ENCODE measurements around the gene ENAM. TPM values are rescaled to one million over a fixed set of nuclear protein-coding genes. Genes with fewer than 3 reads are reported as not detected.
A peak's percentile ranks its signal among the peaks of the same experiment; 100 is the strongest.
"Not testable (repeated sequence)": the region's sequence is repeated elsewhere in the genome, so short reads cannot be mapped to it uniquely, and the experiment has no call there.

The ENAM gene
- total RNA-seq, 2 experiments from 2014 or later, result not detected

- H3K27ac Mint-ChIP-seq, result no peak overlapping the region
- H3K27me3 Mint-ChIP-seq (ENCODE audit: low read depth), result peaks cover 7% of the 10 kb centered on the region
- DNase-seq, result no peak
- peaks cover 2% of the 10 kb centered on the region for H3K4me1 Mint-ChIP-seq (ENCODE audit: low read depth)
- intact Hi-C loops (cut with micrococcal nuclease), result no loop called here
- H3K9me3 Mint-ChIP-seq, result no peaks in the 10 kb centered on the region
- H3K36me3 Mint-ChIP-seq (ENCODE audit: low read depth), result no peaks in the 10 kb centered on the region
- CTCF ChIA-PET, result no interaction called here
- no peak overlapping the region for H3K4me3 Mint-ChIP-seq
Measured at GRCh38 chr4:70634482-70634881, 5.9 kb downstream of the ENAM start.

DNA sequence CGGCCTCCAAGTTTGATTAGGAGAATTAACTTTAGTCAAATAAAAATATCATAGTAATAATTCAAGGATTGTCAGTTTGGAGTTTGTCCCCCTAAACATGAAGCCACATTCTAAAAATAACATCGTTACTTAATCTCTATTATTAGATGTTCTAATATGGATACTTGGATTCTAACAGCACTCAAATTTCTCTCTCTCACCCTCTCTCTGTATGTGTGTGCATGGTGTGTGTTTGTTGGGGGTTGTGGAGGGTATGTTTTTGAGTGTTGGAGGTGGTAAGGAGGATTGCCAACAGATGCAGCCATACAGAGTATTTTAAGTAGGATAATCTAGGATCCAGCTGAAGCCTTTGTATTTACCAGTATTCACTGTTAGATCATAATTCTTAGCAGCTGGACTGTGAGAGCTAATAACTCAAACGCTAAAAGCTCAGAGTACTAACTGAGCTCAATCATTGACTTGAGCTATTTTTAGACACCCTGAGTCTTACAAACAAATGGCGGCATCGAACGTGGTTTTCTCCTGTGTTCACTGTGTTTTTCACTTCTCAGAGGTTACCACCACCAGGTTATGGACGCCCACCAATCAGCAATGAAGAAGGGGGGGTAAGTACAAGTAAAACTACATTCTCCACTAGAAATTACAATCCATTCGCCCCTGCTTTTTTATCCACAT is 8.8 kb downstream of the ENAM start:
- peaks cover 4% of the 10 kb centered on the region for H3K27me3 Mint-ChIP-seq (ENCODE audit: low read depth)

GRCh38 chr4:70640192-70640591 is 11.6 kb downstream of the ENAM start:
- CTCF ChIA-PET, result no interaction called here

More for the DNA sequence above, 8.8 kb downstream of the ENAM start:
- intact Hi-C loops (cut with micrococcal nuclease), result no loop called here
- no peaks in the 10 kb centered on the region for H3K9me3 Mint-ChIP-seq
- DNase-seq, result no peak
- CTCF ChIA-PET, result interaction anchor here (1.2 kb wide), 1 partner anchor 50 kb away, joined by 3 read pairs; no protein-coding TSS in a partner anchor
- H3K4me3 Mint-ChIP-seq, result no peak overlapping the region
- no peaks in the 10 kb centered on the region for H3K36me3 Mint-ChIP-seq (ENCODE audit: low read depth)
- no peak overlapping the region for H3K27ac Mint-ChIP-seq
- H3K4me1 Mint-ChIP-seq (ENCODE audit: low read depth), result peaks cover 10% of the 10 kb centered on the region

GRCh38 chr4:70650741-70651140 is 22.2 kb downstream of the ENAM start:
- not testable (repeated sequence) for H3K36me3 Mint-ChIP-seq (ENCODE audit: low read depth); H3K4me1 Mint-ChIP-seq (ENCODE audit: low read depth); DNase-seq; H3K27me3 Mint-ChIP-seq (ENCODE audit: low read depth); H3K9me3 Mint-ChIP-seq; H3K4me3 Mint-ChIP-seq; H3K27ac Mint-ChIP-seq
- CTCF ChIA-PET, result interaction anchor here (0.8 to 1.7 kb wide), 2 partner anchors 9 to 360 kb away, joined by 5 read pairs; no protein-coding TSS in a partner anchor
- intact Hi-C loops (cut with micrococcal nuclease), result loop anchor here (10.0 kb wide), 1 partner anchor 904 kb away; no protein-coding TSS in a partner anchor

More at GRCh38 chr4:70640192-70640591, 11.6 kb downstream of the ENAM start:
- Mint-ChIP-seq H3K36me3 (ENCODE audit: low read depth) (no peaks in the 10 kb centered on the region), H3K4me1 (ENCODE audit: low read depth) (peaks cover 10% of the 10 kb centered on the region), H3K27ac (no peak overlapping the region), H3K27me3 (ENCODE audit: low read depth) (no peaks in the 10 kb centered on the region), H3K4me3 (no peak overlapping the region), H3K9me3 (no peaks in the 10 kb centered on the region)
- intact Hi-C loops (cut with micrococcal nuclease), result loop anchor here (1.0 kb wide), 1 partner anchor 11 kb away; no protein-coding TSS in a partner anchor
- DNase-seq, result no peak

- Mint-ChIP-seq H3K27ac (no peak overlapping the region), H3K36me3 (ENCODE audit: low read depth) (no peaks in the 10 kb centered on the region), H3K27me3 (ENCODE audit: low read depth) (peaks cover 1% of the 10 kb centered on the region), H3K4me3 (no peak overlapping the region), H3K4me1 (ENCODE audit: low read depth) (no peaks in the 10 kb centered on the region), H3K9me3 (no peaks in the 10 kb centered on the region)
- CTCF ChIA-PET, result interaction anchor here (0.6 to 1.7 kb wide), 25 partner anchors 12 to 1653 kb away, joined by 3 to 11 read pairs (median 4); partner anchors contain the start of genes MOB1B and UTP3
- intact Hi-C loops (cut with micrococcal nuclease), result loop anchor here (1.0 to 10.0 kb wide), 9 partner anchors 36 to 1651 kb away; partner anchors contain the start of gene UTP3
- DNase-seq, result peak; percentile 9
Measured at GRCh38 chr4:70651864-70652506, 23.4 kb downstream of the ENAM start.

- Mint-ChIP-seq H3K9me3 (no peaks in the 10 kb centered on the region), H3K4me3 (no peak overlapping the region), H3K36me3 (ENCODE audit: low read depth) (no peaks in the 10 kb centered on the region), H3K4me1 (ENCODE audit: low read depth) (no peaks in the 10 kb centered on the region), H3K27me3 (ENCODE audit: low read depth) (peaks cover 1% of the 10 kb centered on the region), H3K27ac (no peak overlapping the region)
- no peak for DNase-seq
- CTCF ChIA-PET, result no interaction called here
- intact Hi-C loops (cut with micrococcal nuclease), result loop anchor here (10.0 kb wide), 1 partner anchor 900 kb away; no protein-coding TSS in a partner anchor
Measured at GRCh38 chr4:70654605-70655011, 26.1 kb downstream of the ENAM start.

GRCh38 chr4:70657326-70657725 is 28.8 kb downstream of the ENAM start:
- H3K9me3 Mint-ChIP-seq, result no peaks in the 10 kb centered on the region
- no peak overlapping the region for H3K4me3 Mint-ChIP-seq
- H3K4me1 Mint-ChIP-seq (ENCODE audit: low read depth), result peaks cover 7% of the 10 kb centered on the region
- no peak for DNase-seq
- intact Hi-C loops (cut with micrococcal nuclease), result loop anchor here (10.0 kb wide), 1 partner anchor 897 kb away; no protein-coding TSS in a partner anchor
- no peaks in the 10 kb centered on the region for H3K27me3 Mint-ChIP-seq (ENCODE audit: low read depth)
- CTCF ChIA-PET, result interaction anchor here (1.5 kb wide), 1 partner anchor 527 kb away, joined by 3 read pairs; no protein-coding TSS in a partner anchor
- H3K36me3 Mint-ChIP-seq (ENCODE audit: low read depth), result no peaks in the 10 kb centered on the region
- H3K27ac Mint-ChIP-seq, result no peak overlapping the region

- Mint-ChIP-seq H3K27me3 (ENCODE audit: low read depth) (no peaks in the 10 kb centered on the region), H3K4me3 (no peak overlapping the region), H3K4me1 (ENCODE audit: low read depth) (peaks cover 7% of the 10 kb centered on the region), H3K27ac (no peak overlapping the region), H3K9me3 (no peaks in the 10 kb centered on the region), H3K36me3 (ENCODE audit: low read depth) (no peaks in the 10 kb centered on the region)
- CTCF ChIA-PET, result no interaction called here
- intact Hi-C loops (cut with micrococcal nuclease), result loop anchor here (10.0 kb wide), 1 partner anchor 896 kb away; no protein-coding TSS in a partner anchor
- DNase-seq, result no peak
Measured at GRCh38 chr4:70658418-70658817, 29.9 kb downstream of the ENAM start.

GRCh38 chr4:70660106-70660505 is 31.6 kb downstream of the ENAM start:
- intact Hi-C loops (cut with micrococcal nuclease), result no loop called here
- Mint-ChIP-seq H3K27ac (no peak overlapping the region), H3K4me3 (no peak overlapping the region), H3K27me3 (ENCODE audit: low read depth) (no peaks in the 10 kb centered on the region), H3K4me1 (ENCODE audit: low read depth) (peaks cover 7% of the 10 kb centered on the region), H3K36me3 (ENCODE audit: low read depth) (no peaks in the 10 kb centered on the region), H3K9me3 (no peaks in the 10 kb centered on the region)
- DNase-seq, result no peak
- CTCF ChIA-PET, result no interaction called here

- H3K27me3 Mint-ChIP-seq (ENCODE audit: low read depth); H3K27ac Mint-ChIP-seq; H3K4me1 Mint-ChIP-seq (ENCODE audit: low read depth); H3K4me3 Mint-ChIP-seq; H3K36me3 Mint-ChIP-seq (ENCODE audit: low read depth); H3K9me3 Mint-ChIP-seq; intact Hi-C loops (cut with micrococcal nuclease): not testable (repeated sequence)
- peak; percentile 24 for DNase-seq
- CTCF ChIA-PET, result interaction anchor here (0.7 kb wide), 1 partner anchor 78 kb away, joined by 3 read pairs; no protein-coding TSS in a partner anchor
Measured at GRCh38 chr4:70661309-70661922, 32.9 kb downstream of the ENAM start.

DNA sequence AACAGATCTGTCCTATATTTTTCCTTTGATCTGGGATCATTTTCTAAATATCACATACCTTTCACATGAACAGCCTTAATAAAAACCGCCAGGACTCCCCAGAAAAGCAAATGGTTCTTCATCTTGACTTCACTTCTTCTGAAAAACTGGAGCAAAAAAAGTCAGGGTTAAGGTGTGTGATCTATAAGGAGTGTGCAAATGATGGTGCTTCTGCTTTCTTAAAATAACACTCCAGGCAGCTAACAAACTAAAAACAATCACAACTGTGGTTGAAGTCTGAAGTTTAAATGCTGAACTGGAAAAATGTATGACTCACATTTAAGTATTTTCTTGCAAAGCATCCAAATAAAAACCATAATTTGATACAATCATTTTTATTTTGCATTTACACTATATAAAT is 37.8 kb downstream of the ENAM start, which contains the start of gene JCHAIN:
Gene JCHAIN, minus strand, starts transcription at position 140 of the 400 bp plus-strand sequence. Its CDS starts 18 bp downstream, at position 122.
- Mint-ChIP-seq H3K36me3 (ENCODE audit: low read depth) (no peaks in the 10 kb centered on the region), H3K27me3 (ENCODE audit: low read depth) (no peaks in the 10 kb centered on the region), H3K4me1 (ENCODE audit: low read depth) (peaks cover 6% of the 10 kb centered on the region), H3K9me3 (no peaks in the 10 kb centered on the region), H3K27ac (no peak within 1 kb of the TSS), H3K4me3 (no peak within 1 kb of the TSS)
- no peak for DNase-seq
- intact Hi-C loops (cut with micrococcal nuclease), result no loop called here
- CTCF ChIA-PET, result interaction anchor here (0.7 to 1.4 kb wide), 2 partner anchors 329 to 344 kb away, joined by 3 to 7 read pairs; no protein-coding TSS in a partner anchor

Data from activated naive CD4-positive, alpha-beta T cell treated with anti-CD3 and anti-CD28 coated beads for 36 hours (primary cell).